NCI-H2029 (cell line): Measurements from ENCODE around the gene SERPINA5.
"Not testable (repeated sequence)": the region's sequence is repeated elsewhere in the genome, so short reads cannot be mapped to it uniquely, and the experiment has no call there.

Experiments used
- DNase-seq: peaks from one replicate; lab custom pipeline; 2025; lab: John Stamatoyannopoulos, UW

SERPINA5 gene

GRCh38 chr14:94598816-94599655 is 17.8 kb downstream of the SERPINA5 start:
- no peak for DNase-seq

DNA sequence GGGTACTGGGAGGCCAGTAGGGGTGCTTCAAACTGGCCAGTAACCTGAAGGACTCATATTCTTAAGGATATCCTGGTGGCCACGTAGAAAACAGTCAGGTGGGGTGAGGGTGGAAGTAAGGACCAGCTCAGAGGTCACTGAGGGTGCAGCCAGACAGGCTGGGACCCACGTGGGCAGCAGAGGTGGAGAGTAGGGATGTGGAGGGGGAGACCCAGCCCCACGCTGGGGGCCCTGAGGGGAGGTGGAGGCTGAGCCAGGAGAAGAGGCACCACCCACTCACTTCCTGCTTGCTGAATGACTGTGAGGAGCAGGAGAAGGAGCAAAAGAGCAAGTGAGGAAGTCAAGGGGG is 18.4 kb downstream of the SERPINA5 start:
- no peak for DNase-seq

DNA sequence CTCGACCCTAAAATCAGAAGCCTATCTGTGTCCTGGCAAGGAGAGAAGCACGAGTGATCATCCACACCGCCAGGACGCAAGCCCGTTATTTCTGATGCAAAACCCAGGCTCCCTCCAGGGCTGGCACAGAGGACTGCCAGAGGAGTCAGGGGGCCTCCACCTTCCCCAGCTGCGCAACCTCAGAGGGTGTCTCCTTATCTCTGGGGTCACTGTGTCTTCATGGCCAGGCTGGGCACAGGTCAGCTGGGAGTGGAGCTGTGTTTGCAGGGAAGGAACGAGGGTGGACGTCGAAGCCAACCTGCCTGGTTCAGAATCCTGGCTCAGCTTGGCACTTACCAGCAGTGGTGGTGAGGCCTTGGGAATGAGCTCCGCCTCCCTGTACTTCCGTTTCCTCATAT is 18.9 kb downstream of the SERPINA5 start:
- no peak for DNase-seq

GRCh38 chr14:94601884-94602391 is 20.7 kb downstream of the SERPINA5 start:
- DNase-seq = no peak

GRCh38 chr14:94602722-94603121 is 21.5 kb downstream of the SERPINA5 start:
- DNase-seq = no peak

DNA sequence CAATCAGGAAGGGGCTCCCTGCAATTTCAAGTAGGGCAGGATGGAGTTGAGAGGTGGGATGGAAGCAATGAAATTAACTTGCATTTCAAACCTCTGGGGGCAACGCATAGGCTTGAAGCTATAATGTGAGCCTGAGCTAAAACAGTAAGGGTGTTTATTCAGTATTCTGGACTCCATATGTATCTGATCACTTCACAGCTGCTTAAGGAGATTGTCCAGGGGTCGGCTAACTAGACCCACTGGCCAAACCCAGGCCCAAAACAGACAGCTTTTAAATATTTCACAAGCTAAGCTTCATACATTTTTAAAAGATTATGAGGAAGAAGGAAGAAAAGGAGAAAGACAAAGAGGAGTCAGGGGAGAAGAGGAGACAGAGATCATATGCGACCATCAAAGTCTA is 24.1 kb downstream of the SERPINA5 start:
- no peak for DNase-seq

- DNase-seq = not testable (repeated sequence)
Observed at GRCh38 chr14:94608966-94609365, 27.7 kb downstream of the SERPINA5 start.

- DNase-seq = no peak
Observed at GRCh38 chr14:94611179-94611578, 30.0 kb downstream of the SERPINA5 start.

DNA sequence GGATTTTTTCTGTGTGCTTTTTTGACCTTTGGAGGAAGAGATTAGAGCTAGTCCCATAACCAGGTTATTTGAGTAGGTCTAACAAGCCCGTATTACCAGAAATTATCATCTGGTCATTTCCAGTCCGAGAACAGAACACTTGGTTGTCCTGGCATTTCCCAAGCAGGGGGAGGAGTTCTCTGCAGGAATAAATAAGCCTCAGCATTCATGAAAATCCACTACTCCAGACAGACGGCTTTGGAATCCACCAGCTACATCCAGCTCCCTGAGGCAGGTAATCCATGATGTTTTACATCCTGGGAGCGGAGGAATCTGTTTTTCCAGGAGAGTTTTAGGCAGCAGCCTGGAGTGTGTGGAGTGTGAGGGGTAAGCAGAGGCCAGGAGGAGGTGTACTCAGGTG is 30.9 kb downstream of the SERPINA5 start, which contains the start of gene SERPINA3:
Gene SERPINA3 (plus strand): TSS at position 218 of the 400 bp plus-strand sequence. CDS start 2,051 bp downstream, outside the sequence.
- DNase-seq = no peak

DNA sequence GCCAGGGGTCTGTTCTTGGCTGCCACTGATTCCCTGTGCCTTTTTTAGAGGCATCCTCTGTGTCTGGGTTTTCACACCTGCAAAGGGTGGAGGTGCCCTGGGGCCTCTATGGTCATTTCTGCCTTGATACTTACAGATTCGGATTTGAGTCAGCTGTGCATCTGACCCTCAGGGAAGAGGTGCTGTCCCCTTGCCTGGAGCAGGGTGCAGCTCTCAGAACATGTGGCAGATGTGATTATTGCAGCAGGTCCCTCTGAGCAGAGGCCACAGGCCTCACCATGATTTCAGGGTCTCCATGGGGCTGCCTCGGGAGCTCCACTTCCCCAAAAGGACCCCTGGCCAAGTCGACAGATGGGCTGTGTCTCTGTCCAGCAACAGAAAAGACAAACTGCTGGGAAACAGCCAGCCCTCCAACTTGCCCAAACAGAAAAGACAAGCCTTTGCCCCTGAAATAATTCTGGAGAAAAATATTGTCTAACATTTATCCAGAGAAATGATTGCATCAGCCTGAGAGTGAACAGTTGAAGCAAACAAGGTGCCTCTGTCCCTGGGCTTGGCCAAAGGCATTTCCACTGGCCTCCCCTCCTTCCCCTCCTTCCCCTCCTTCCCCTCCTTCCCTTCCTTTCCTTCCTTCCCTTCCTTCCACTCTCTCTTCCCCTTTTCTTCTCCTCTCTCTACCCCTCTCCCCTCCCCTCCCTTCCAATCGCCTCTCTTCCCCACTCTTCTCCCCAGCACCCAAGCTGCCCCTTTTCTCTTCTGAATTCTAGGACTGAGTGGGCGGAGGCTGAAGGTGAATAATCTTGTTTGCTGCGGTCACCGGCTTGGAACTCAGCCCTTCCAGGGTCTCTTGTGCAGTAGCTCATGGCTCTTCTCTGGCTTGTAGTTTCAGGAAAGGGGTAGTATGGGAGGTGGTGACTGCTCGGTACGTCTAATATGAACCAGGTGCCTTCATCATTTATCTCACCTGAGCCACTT is 31.6 kb downstream of the SERPINA5 start:
- DNase-seq = no peak

- no peak for DNase-seq
Observed at GRCh38 chr14:94613720-94614644, 32.8 kb downstream of the SERPINA5 start.

DNA sequence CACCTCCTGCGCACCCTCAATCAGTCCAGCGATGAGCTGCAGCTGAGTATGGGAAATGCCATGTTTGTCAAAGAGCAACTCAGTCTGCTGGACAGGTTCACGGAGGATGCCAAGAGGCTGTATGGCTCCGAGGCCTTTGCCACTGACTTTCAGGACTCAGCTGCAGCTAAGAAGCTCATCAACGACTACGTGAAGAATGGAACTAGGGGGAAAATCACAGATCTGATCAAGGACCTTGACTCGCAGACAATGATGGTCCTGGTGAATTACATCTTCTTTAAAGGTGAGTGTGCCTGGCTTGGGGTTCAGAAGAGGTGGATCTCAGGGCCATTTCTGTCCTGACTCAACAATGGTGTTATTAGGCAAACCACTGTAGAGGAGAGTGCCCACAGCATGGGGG is 33.6 kb downstream of the SERPINA5 start:
- no peak for DNase-seq

DNA sequence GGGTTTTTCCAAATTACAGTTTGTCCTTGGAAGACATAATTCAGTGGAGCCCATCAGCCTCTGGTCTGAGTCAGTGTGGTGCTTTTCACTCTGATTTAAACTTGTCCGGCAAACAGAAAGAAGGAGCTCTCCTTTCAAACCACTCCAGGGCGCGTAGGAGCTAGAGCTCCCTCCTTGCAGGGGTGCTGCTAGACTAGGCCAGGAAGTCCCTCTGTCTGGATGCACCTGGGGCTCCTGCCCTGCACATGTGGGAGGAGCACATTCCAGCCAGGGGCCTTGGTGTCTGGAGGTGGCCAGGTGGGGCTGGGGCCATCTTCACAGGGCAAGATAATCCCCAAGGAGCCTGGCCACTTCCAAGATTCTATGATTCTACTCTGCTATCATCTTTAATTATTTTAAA is 34.0 kb downstream of the SERPINA5 start:
- DNase-seq = no peak

DNA sequence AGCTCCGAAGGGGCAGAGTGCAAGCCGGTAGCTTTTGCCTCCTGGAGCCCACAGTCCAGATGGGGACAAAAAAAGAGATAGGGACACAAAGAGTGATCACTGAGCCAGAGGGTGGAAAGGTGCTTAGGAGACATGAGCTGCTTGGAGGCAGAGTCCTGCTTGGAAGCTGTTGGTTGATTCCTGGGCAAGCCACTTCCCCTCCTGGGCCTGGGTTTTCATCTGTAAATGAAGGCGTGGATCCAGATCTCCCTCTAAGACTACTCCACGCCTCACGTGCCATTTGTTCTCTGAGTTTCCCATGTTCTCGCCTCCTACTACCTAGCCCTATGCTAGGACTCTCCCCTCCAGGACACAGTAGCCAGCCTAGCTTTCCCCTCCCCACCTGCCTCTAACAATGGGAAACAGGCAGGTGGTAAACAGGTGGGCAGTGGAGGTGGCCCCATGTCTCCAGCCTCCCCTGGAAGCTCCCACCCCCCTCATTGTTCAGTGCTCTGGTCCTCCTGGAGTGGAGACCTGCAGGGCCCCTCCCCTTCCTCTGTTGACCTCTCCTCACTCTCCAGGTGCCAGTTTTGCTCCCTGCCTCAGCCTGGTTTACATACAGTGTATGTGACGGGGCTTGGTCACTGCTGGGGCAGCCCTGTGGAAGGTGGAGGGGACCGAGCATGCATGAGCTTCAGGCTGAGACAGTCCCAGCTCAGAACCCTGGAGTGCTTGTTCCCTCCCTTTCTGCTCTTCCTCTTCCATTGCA is 34.8 kb downstream of the SERPINA5 start:
- no peak for DNase-seq

- no peak for DNase-seq
Observed at GRCh38 chr14:94617366-94617941, 36.2 kb downstream of the SERPINA5 start.

GRCh38 chr14:94617988-94618822 is 37.0 kb downstream of the SERPINA5 start:
- no peak for DNase-seq

GRCh38 chr14:94619297-94619696 is 38.1 kb downstream of the SERPINA5 start:
- DNase-seq = no peak

- no peak for DNase-seq
Observed at GRCh38 chr14:94620597-94620996, 39.4 kb downstream of the SERPINA5 start.

DNA sequence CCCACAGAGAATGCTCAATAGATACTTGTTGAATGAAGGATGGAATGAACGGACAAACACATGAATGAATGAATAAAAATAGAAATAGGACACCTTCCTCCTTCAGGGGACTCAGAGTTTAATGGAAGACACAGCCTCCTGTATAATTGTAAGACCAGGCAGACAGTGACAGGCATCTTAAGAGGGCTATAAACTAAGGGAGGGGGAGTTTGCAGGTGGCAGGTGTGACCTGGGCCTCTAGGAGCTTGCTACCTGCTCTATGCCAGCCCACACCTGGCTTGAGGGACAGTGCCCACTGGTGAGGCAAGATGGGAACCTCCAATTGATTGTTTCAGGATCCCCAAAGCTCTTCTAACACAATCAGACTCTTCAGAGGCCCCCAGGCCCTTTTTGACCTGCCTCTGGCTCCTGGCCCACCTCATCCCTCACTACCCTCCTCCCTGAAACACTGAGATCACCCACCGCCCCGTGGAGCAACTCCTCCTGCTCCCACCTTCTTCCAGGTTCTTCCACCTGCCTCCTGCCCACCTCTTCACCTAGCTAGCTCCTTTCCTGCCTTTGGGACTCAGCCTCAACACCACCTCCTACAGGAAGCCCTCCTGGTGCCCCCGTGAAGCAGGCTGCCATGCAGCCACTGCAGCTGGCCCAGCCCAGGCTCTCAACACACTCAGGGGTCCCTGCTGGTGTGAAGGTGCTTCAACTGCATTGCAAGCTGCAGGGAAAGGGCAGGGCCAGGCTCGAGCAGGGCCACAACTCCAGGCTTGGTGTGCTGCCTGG is 40.3 kb downstream of the SERPINA5 start:
- DNase-seq = no peak
